ENCODE measurements around the gene FOXO1. TPM values are rescaled to one million over a fixed set of nuclear protein-coding genes. Genes with fewer than 3 reads are reported as not detected.
A peak's percentile ranks its signal among the peaks of the same experiment; 100 is the strongest.

Gene FOXO1
- total RNA-seq, 4 donors from 2014 or later, result 9.1 to 42.3 (median 14.2) TPM

DNA sequence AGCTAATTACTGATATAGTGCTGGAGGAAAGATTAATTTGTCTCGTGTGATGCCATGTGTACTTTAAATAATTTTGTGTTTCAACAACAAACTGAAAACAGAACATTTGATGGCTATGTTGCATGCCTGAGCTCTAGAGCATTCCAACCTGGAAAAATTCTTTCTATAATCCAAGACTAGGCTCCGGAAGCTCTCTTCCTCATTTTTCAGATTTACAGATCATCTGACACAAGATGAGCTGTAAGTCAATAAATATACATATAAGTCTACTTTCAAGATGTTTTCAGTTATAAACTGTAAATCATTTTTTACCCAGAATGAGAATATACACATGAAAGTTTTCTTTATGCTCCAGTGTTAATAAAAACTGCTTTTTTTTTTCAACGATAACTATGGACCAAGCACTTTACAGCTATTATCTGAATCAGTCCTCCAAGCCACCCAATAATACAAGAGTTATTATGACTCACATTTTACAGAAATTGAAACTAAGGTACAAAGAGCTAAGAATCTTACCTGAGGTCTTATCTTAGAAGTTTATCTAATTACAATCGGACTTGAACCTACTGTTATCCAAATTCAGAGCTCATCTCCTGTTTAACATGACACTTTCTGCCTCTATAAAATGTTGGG, 6.4 kb upstream of the FOXO1 start:
- no peaks in the 10 kb centered on the region for H3K36me3 ChIP-seq
- no peak for DNase-seq
- no peaks in the 10 kb centered on the region for H3K9me3 ChIP-seq
- TF ChIP-seq, protein P1, sequence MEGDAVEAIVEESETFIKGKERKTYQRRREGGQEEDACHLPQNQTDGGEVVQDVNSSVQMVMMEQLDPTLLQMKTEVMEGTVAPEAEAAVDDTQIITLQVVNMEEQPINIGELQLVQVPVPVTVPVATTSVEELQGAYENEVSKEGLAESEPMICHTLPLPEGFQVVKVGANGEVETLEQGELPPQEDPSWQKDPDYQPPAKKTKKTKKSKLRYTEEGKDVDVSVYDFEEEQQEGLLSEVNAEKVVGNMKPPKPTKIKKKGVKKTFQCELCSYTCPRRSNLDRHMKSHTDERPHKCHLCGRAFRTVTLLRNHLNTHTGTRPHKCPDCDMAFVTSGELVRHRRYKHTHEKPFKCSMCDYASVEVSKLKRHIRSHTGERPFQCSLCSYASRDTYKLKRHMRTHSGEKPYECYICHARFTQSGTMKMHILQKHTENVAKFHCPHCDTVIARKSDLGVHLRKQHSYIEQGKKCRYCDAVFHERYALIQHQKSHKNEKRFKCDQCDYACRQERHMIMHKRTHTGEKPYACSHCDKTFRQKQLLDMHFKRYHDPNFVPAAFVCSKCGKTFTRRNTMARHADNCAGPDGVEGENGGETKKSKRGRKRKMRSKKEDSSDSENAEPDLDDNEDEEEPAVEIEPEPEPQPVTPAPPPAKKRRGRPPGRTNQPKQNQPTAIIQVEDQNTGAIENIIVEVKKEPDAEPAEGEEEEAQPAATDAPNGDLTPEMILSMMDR (IDR thresholded peaks at IDR 0.05), result no peak
- intact Hi-C loops (cut with DNase I), result no loop called here
- H3K27me3 ChIP-seq, result no peaks in the 10 kb centered on the region
- no peak overlapping the region for H3K27ac ChIP-seq
- no peak overlapping the region for H3K4me3 ChIP-seq
- H3K4me1 ChIP-seq, result peaks cover 0 to 24% (median 6%) of the 10 kb centered on the region in 3 donors
- 37 to 40% methylated on average over 4 of the region's 4 CpGs for WGBS, 2 donors

DNA sequence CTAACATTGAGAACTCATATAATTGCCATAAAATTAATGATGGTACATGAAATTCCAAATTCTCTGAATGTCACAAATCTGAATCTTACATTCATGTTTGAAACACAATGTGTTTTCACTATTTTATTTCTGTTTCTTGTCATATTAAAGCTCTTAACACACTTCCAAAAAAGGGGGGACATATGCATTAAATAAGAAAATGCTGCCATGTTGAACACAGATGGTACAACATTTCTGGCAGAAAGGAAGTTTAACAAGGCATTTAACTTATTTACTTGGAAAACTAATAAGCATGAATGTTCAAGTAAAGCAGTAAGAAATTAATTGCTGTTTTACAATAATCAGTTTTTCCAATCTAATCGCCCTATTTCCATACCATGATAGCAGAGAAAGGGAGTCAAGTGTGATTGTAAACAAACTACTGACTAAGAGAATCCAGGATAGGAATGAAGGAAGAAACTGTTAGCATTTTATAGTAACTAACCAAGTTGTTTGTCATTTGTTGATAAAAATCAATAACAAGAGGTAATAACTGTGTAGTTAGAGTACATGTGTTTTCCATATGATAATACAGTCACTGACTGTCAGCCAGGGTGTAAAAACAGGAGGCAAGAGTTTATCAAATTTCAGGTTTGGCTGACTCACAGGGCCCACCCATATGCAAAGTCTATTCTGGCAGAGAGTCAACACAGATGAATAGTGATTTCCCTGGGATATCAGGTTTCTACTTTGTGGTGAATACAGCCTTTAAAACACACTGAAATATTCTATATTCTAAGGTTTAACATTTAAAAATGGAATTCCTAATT, 5.7 kb upstream of the FOXO1 start:
- H3K9me3 ChIP-seq, result no peaks in the 10 kb centered on the region
- WGBS, 2 donors, result 41 to 58% methylated on average over 1 of the region's 1 CpG
- no peak overlapping the region for H3K4me3 ChIP-seq
- no peaks in the 10 kb centered on the region for H3K36me3 ChIP-seq
- no peak for DNase-seq
- H3K27me3 ChIP-seq, result no peaks in the 10 kb centered on the region
- intact Hi-C loops (cut with DNase I), result no loop called here
- H3K4me1 ChIP-seq, result peaks cover 0 to 32% (median 6%) of the 10 kb centered on the region in 3 donors
- TF ChIP-seq, protein P1 (IDR thresholded peaks at IDR 0.05), result no peak
- no peak overlapping the region for H3K27ac ChIP-seq

- H3K27me3 ChIP-seq, result no peaks in the 10 kb centered on the region
- H3K9me3 ChIP-seq, result no peaks in the 10 kb centered on the region
- DNase-seq, result no peak
- no peak for TF ChIP-seq POLR2A (IDR thresholded peaks at IDR 0.05)
- TF ChIP-seq, protein P1 (IDR thresholded peaks at IDR 0.05), result no peak
- H3K27ac ChIP-seq, result no peak overlapping the region
- intact Hi-C loops (cut with DNase I), result no loop called here
- H3K4me3 ChIP-seq, result no peak overlapping the region
- H3K4me1 ChIP-seq, result peaks cover 0 to 32% (median 6%) of the 10 kb centered on the region in 3 donors
- H3K36me3 ChIP-seq, result no peaks in the 10 kb centered on the region
- 71 to 73% methylated on average over 2 of the region's 2 CpGs for WGBS, 2 donors
These were observed 3.9 kb upstream of the FOXO1 start for GRCh38 chr13:40670307-40670706.

DNA sequence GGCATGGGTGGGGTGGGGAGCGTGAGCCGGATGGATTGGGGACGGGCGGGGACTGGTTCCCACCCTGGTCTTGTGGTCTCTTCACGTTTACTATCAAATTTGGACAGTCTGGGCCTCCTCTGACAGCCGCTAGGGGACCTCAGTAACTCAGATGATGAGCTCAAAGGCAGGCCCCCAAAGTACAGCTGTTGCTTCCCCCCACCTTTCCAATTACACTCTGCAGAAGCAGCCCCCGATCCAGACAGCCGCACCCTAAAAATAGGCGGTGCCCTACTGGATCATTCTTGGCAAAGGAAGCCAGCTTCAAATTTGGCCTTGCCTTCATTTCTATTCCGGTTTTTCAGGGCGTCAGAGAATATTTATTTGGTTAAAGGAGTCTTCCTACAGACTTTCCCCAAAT, 1.9 kb upstream of the FOXO1 start:
- Histone ChIP-seq H3K9me3 (no peaks in the 10 kb centered on the region), H3K4me3 (peak overlapping the region in 2 of 4 donors; percentile 88 to 97), H3K27ac (peak overlapping the region; percentile 10 to 99 (median 99)), H3K4me1 (peaks cover 0 to 39% (median 6%) of the 10 kb centered on the region in 3 donors), H3K36me3 (no peaks in the 10 kb centered on the region), H3K27me3 (no peaks in the 10 kb centered on the region)
- DNase-seq, result no peak
- TF ChIP-seq, protein P1 (IDR thresholded peaks at IDR 0.05), result peak; percentile 31 to 53 (median 40)
- TF ChIP-seq POLR2A (IDR thresholded peaks at IDR 0.05), result no peak
- 20 to 28% methylated on average over 9 to 11 of the region's 11 CpGs for WGBS, 2 donors
- intact Hi-C loops (cut with DNase I), result loop anchor here (5.0 kb wide), 1 partner anchor 606 kb away; no protein-coding TSS in a partner anchor

GRCh38 chr13:40667622-40667978, 1.2 kb upstream of the FOXO1 start:
- H3K4me3 ChIP-seq, result peak overlapping the region; percentile 77 to 97 (median 91)
- H3K27me3 ChIP-seq, result no peaks in the 10 kb centered on the region
- DNase-seq, result no peak
- H3K4me1 ChIP-seq, result peaks cover 0 to 40% (median 6%) of the 10 kb centered on the region in 3 donors
- peak overlapping the region; percentile 99 for H3K27ac ChIP-seq
- intact Hi-C loops (cut with DNase I), result loop anchor here (5.0 kb wide), 1 partner anchor 605 kb away; no protein-coding TSS in a partner anchor
- WGBS, 2 donors, result 11 to 24% methylated on average over 5 of the region's 5 CpGs
- no peak for TF ChIP-seq POLR2A (IDR thresholded peaks at IDR 0.05)
- TF ChIP-seq, protein P1 (IDR thresholded peaks at IDR 0.05), result no peak
- H3K36me3 ChIP-seq, result no peaks in the 10 kb centered on the region
- no peaks in the 10 kb centered on the region for H3K9me3 ChIP-seq

Data from esophagus squamous epithelium (tissue), 5 donors.